H9 (cell line): ENCODE results near the gene CTIF. TPM values are rescaled to one million over a fixed set of nuclear protein-coding genes. Genes with fewer than 3 reads are reported as not detected.

ENCODE experiments used
- DNase-seq: peaks from one replicate; pipeline ENCODE4 v3.0.0-alpha.2; 2017
- H2AFZ ChIP-seq: one replicate; pipeline ENCODE4 v1.6.1; 2013; ENCODE audit warnings: mild to moderate bottlenecking, low read length, control low read depth, moderate library complexity
- H2AK5ac ChIP-seq: 2 replicates; pipeline ENCODE4 v1.6.1; 2013; ENCODE audit warnings: low read length, control low read depth, mixed read lengths; ENCODE audit not compliant: insufficient read length
- H2BK120ac ChIP-seq: one replicate; pipeline ENCODE4 v1.6.1; 2013; ENCODE audit warnings: low read depth, mild to moderate bottlenecking, low read length, control low read depth, inconsistent platforms; ENCODE audit not compliant: poor library complexity, severe bottlenecking
- H2BK12ac ChIP-seq: 2 replicates; pipeline ENCODE4 v1.6.1; 2013; ENCODE audit warnings: low read length, control low read depth, mixed read lengths, low read depth; ENCODE audit not compliant: insufficient read length
- H2BK15ac ChIP-seq: 2 replicates; pipeline ENCODE4 v1.6.1; 2013; ENCODE audit warnings: low read depth, low read length, control low read depth
- H2BK20ac ChIP-seq: one replicate; pipeline ENCODE4 v1.6.1; 2013; ENCODE audit warnings: low read depth, mild to moderate bottlenecking, low read length, control low read depth, inconsistent platforms; ENCODE audit not compliant: poor library complexity, severe bottlenecking
- H2BK5ac ChIP-seq: 2 replicates; pipeline ENCODE4 v1.6.1; 2013; ENCODE audit warnings: low read length, control low read depth, mixed read lengths; ENCODE audit not compliant: insufficient read length
- H3K14ac ChIP-seq: 2 replicates; pipeline ENCODE4 v1.6.1; 2013; ENCODE audit warnings: low read length, control low read depth; ENCODE audit not compliant: insufficient read depth
- H3K18ac ChIP-seq: 2 replicates; pipeline ENCODE4 v1.6.1; 2013; ENCODE audit warnings: low read depth, mild to moderate bottlenecking, mixed read lengths, low read length, control low read depth; ENCODE audit not compliant: insufficient read length
- H3K23ac ChIP-seq: 2 replicates; pipeline ENCODE4 v1.6.1; 2013; ENCODE audit warnings: low read length, control low read depth, mixed read lengths, low read depth; ENCODE audit not compliant: insufficient read length
- H3K23me2 ChIP-seq: 2 replicates; pipeline ENCODE4 v1.6.1; 2013; ENCODE audit warnings: low read depth, mild to moderate bottlenecking, mixed read lengths, low read length, control low read depth; ENCODE audit not compliant: insufficient read length, poor library complexity, severe bottlenecking
- H3K27ac ChIP-seq: 2 replicates; pipeline ENCODE4 v1.5.1; 2013; ENCODE audit warnings: low read length, control low read depth, mixed read lengths, low read depth; ENCODE audit not compliant: insufficient read length
- H3K27me3 ChIP-seq: 2 replicates; pipeline ENCODE4 v1.6.1; 2013; ENCODE audit warnings: low read length, control low read depth, inconsistent platforms; ENCODE audit not compliant: insufficient read depth
- H3K4ac ChIP-seq: 2 replicates; pipeline ENCODE4 v1.6.1; 2013; ENCODE audit warnings: low read depth, mild to moderate bottlenecking, control low read depth, inconsistent platforms, low read length, moderate library complexity
- H3K4me1 ChIP-seq: 2 replicates; pipeline ENCODE4 v1.6.1; 2013; ENCODE audit warnings: low read length, control low read depth, inconsistent platforms; ENCODE audit not compliant: insufficient read depth
- H3K4me2 ChIP-seq: 2 replicates; pipeline ENCODE4 v1.6.1; 2013; ENCODE audit warnings: low read length, control low read depth, mixed read lengths; ENCODE audit not compliant: insufficient read length, insufficient read depth
- H3K56ac ChIP-seq: 2 replicates; pipeline ENCODE4 v1.6.1; 2013; ENCODE audit warnings: low read depth, mild to moderate bottlenecking, mixed read lengths, low read length, control low read depth; ENCODE audit not compliant: insufficient read length
- H3K79me1 ChIP-seq: 2 replicates; pipeline ENCODE4 v1.6.1; 2013; ENCODE audit warnings: low read depth, mild to moderate bottlenecking, moderate library complexity, low read length, control low read depth, inconsistent platforms; ENCODE audit not compliant: insufficient read depth, poor library complexity, severe bottlenecking
- H3K79me2 ChIP-seq: 2 replicates; pipeline ENCODE4 v1.6.1; 2013; ENCODE audit warnings: low read length, control low read depth, inconsistent platforms; ENCODE audit not compliant: insufficient read depth
- H3K9ac ChIP-seq: 2 replicates; pipeline ENCODE4 v1.6.1; 2013; ENCODE audit warnings: low read length, control low read depth, mixed read lengths; ENCODE audit not compliant: insufficient read length; ENCODE audit errors: extremely low read depth
- H3K9me3 ChIP-seq: one replicate; pipeline ENCODE4 v1.6.1; 2013; ENCODE audit warnings: low read depth, low read length, inconsistent platforms; ENCODE audit not compliant: control insufficient read depth
- H3T11ph ChIP-seq: one replicate; pipeline ENCODE4 v1.6.1; 2013; ENCODE audit warnings: mild to moderate bottlenecking, low read length, control low read depth, inconsistent platforms
- H4K20me1 ChIP-seq: one replicate; pipeline ENCODE4 v1.6.1; 2013; ENCODE audit not compliant: control insufficient read depth, insufficient read length, insufficient read depth
- H4K5ac ChIP-seq: 2 replicates; pipeline ENCODE4 v1.6.1; 2013; ENCODE audit warnings: low read depth, mild to moderate bottlenecking, mixed read lengths, low read length, control low read depth; ENCODE audit not compliant: insufficient read length
- H4K8ac ChIP-seq: replicated peaks from 2 replicates; pipeline ENCODE4 v1.6.1; 2013; ENCODE audit warnings: low read length, control low read depth, mixed read lengths, low read depth; ENCODE audit not compliant: insufficient read length
- H4K91ac ChIP-seq: 2 replicates; pipeline ENCODE4 v1.6.1; 2013; ENCODE audit warnings: low read depth, mild to moderate bottlenecking, moderate library complexity, mixed read lengths, low read length, control low read depth; ENCODE audit not compliant: insufficient read length
- H3K27ac Mint-ChIP-seq, 3 experiments: 2 replicates in 2 of 3; 3 replicates in 1 of 3; pipeline ENCODE4 v1.8.0; 2020 to 2021; ENCODE audit warnings: mixed read lengths in 3 of 3, mild to moderate bottlenecking in 1 of 3, moderate library complexity in 1 of 3
- H3K27me3 Mint-ChIP-seq: 2 replicates; pipeline ENCODE4 v1.8.0; 2021; ENCODE audit warnings: low read depth, mild to moderate bottlenecking, moderate library complexity, mixed read lengths
- H3K36me3 Mint-ChIP-seq, 3 experiments: 2 replicates in 2 of 3; 3 replicates in 1 of 3; pipeline ENCODE4 v1.8.0; 2020 to 2021; ENCODE audit warnings: low read depth in 3 of 3, mixed read lengths in 3 of 3; ENCODE audit not compliant: insufficient read depth in 1 of 3
- H3K4me1 Mint-ChIP-seq, 2 experiments: 2 replicates each; pipeline ENCODE4 v1.8.0; 2020; ENCODE audit warnings: mixed read lengths in 2 of 2
- H3K4me3 Mint-ChIP-seq, 2 experiments: 2 replicates in 1 of 2; 3 replicates in 1 of 2; pipeline ENCODE4 v1.8.0; 2020 to 2021; ENCODE audit warnings: mild to moderate bottlenecking in 2 of 2, mixed read lengths in 2 of 2, moderate library complexity in 1 of 2
- H3K9me3 Mint-ChIP-seq, 2 experiments: 2 replicates in 1 of 2; 3 replicates in 1 of 2; pipeline ENCODE4 v1.8.0; 2020; ENCODE audit warnings: mild to moderate bottlenecking in 2 of 2, mixed read lengths in 2 of 2, moderate library complexity in 1 of 2
- WGBS: extraction: QIAGEN DNeasy Blood & Tissue Kit; methylation state at CpG from one replicate; pipeline ENCODE4 v1.1.7; 2013; ENCODE audit warnings: missing lambda C conversion rate, low lambda C conversion rate, mixed read lengths; ENCODE audit not compliant: insufficient read length; ENCODE audit errors: extremely low coverage; 5-methylcytosine and 5-hydroxymethylcytosine counted together
- total RNA-seq: library from RNA; stranded (reverse); gene quantifications from 2 replicates; pipeline ENCODE4 v1.2.1, GENCODE V29; 2021
- TF ChIP-seq, protein P1 (sequence below): fragments of 200-600 bp; sonication (generic); conservative IDR thresholded peaks from 3 replicates; pipeline ENCODE4 v1.8.0; 2021; ENCODE audit warnings: antibody characterized with exemption, mild to moderate bottlenecking

Gene CTIF
- total RNA-seq, 1 experiment from 2014 or later, result 15.8 TPM

DNA sequence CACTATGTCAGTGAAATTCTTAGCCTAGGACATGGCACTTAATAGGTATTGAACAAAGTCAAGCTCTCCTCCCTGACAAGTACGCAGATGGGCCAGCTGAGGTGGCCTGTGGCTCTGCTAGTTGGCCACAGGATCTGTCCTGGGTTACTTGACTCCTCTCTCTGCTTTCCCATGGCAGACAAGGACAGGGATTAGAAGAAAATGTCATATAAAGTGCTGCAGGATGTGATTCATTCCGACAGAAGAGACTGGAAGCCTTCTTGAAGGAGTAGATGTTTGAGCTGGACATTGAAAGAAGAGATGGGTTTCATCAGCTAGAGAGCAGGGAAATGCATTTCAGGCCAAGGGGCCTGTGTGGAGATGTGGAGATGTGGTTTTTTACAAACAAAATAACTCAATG is 365.3 kb downstream of the CTIF start:
- Histone ChIP-seq H3K9ac (no peak overlapping the region), H3K14ac (no peak overlapping the region), H3K4ac (no peak overlapping the region), H2AK5ac (no peak overlapping the region), H3K4me1 (no peaks in the 10 kb centered on the region), H3K9me3 (no peaks in the 10 kb centered on the region), H2AFZ (no peak overlapping the region), H2BK5ac (no peak overlapping the region), H2BK120ac (no peak overlapping the region), H3K56ac (no peak overlapping the region), H4K8ac (no peak overlapping the region), H3K27me3 (no peaks in the 10 kb centered on the region), H3T11ph (no peak overlapping the region), H4K5ac (no peak overlapping the region), H3K4me2 (no peak overlapping the region), H2BK12ac (no peak overlapping the region), H4K20me1 (no peaks in the 10 kb centered on the region), H3K23me2 (no peaks in the 10 kb centered on the region), H3K79me1 (no peaks in the 10 kb centered on the region), H3K27ac (no peak overlapping the region), H4K91ac (no peak overlapping the region), H3K79me2 (no peaks in the 10 kb centered on the region), H2BK20ac (no peak overlapping the region), H3K23ac (no peak overlapping the region), H3K18ac (no peak overlapping the region), H2BK15ac (no peak overlapping the region)
- WGBS, result no CpG with 5 or more reads among the region's 2 CpGs
- TF ChIP-seq, protein P1, sequence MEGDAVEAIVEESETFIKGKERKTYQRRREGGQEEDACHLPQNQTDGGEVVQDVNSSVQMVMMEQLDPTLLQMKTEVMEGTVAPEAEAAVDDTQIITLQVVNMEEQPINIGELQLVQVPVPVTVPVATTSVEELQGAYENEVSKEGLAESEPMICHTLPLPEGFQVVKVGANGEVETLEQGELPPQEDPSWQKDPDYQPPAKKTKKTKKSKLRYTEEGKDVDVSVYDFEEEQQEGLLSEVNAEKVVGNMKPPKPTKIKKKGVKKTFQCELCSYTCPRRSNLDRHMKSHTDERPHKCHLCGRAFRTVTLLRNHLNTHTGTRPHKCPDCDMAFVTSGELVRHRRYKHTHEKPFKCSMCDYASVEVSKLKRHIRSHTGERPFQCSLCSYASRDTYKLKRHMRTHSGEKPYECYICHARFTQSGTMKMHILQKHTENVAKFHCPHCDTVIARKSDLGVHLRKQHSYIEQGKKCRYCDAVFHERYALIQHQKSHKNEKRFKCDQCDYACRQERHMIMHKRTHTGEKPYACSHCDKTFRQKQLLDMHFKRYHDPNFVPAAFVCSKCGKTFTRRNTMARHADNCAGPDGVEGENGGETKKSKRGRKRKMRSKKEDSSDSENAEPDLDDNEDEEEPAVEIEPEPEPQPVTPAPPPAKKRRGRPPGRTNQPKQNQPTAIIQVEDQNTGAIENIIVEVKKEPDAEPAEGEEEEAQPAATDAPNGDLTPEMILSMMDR, result no peak
- H3K4me3 Mint-ChIP-seq, result no peak overlapping the region
- H3K27ac Mint-ChIP-seq, result no peak overlapping the region
- H3K9me3 Mint-ChIP-seq, result peaks cover 14 to 20% of the 10 kb centered on the region in 2 experiments
- H3K4me1 Mint-ChIP-seq, result no peaks in the 10 kb centered on the region
- H3K27me3 Mint-ChIP-seq, result peaks cover 9% of the 10 kb centered on the region
- peaks cover 4 to 13% (median 5%) of the 10 kb centered on the region in 3 experiments; a peak in 4 of 7 replicates for H3K36me3 Mint-ChIP-seq
- DNase-seq, result no peak
